GM19455 (cell line): ENCODE results near the gene GFI1B.
"Not testable (repeated sequence)": the region's sequence is repeated elsewhere in the genome, so short reads cannot be mapped to it uniquely, and the experiment has no call there.

Experiments used
- ATAC-seq: cut with Tn5 transposase; IDR thresholded peaks from one replicate; pipeline ENCODE4 v1.9.1; 2021; ENCODE audit not compliant: unreplicated experiment

Gene GFI1B

DNA sequence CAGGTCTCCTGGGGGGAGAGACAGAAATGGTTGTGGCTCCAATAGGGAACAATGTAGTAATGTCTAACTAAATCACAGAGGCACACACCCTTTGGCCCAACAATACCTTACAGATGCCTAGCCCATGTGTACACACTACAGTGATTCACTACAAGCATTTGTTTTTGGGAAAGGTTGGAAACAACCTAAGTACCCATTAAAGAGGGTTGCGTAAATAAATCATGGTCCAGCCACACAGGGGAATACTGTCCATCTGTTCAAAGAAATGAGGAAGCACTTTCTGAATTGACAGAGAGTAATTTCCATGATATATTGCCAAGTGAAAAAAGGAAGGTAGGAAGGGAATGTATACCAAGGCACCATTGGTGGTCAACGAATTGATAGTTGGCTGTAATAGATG, 30.3 kb downstream of the GFI1B start:
- no peak for ATAC-seq

DNA sequence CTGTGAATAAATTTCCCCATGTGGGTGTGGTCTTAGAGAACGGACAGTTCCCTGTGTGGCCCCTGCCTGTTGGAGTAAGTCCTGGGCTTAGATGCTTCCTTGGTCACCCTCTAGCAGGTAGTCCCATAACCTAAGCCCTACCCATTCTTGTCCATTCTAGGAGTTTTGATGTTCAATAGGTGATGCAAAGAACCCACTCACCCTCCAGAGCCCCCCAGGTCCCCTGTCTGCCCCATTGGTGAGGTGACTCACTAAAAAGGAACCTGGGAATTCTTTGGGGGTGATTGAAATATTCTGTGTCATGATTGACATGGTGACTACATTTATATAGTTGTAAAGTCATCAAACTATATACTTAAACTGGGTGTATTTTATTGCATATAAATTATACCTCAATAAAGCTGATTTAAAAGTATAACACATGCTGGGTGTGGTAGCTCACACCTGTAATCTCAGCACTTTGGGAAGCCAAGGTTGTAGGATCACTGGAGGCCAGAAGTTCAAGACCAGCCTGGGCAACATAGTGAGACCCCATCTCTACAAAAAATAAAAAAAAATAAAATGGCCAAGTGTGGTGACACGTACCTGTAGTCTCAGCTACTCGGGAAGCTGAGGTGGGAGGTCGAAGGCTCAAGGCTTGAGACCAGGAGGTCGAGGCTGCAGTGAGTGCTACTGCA, 31.6 kb downstream of the GFI1B start:
- no peak for ATAC-seq

DNA sequence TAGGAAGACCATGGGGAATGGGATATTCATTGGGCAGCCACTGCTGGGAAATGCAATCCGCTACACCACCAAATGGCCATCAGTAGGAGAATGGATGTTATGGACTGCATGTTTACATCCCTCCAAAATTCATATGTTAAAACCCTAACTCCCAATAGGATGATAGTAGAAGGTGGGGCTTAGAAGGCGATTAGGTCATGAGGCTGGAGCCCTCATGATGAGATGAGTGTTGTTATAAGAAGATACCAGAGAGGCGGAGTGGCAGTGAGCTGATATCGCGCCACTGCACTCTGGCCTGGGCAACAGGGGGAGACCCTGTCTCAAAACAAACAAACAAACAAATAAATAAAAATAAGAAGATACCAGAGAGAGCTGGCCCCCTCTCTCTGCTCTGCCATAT, 36.2 kb downstream of the GFI1B start:
- no peak for ATAC-seq

DNA sequence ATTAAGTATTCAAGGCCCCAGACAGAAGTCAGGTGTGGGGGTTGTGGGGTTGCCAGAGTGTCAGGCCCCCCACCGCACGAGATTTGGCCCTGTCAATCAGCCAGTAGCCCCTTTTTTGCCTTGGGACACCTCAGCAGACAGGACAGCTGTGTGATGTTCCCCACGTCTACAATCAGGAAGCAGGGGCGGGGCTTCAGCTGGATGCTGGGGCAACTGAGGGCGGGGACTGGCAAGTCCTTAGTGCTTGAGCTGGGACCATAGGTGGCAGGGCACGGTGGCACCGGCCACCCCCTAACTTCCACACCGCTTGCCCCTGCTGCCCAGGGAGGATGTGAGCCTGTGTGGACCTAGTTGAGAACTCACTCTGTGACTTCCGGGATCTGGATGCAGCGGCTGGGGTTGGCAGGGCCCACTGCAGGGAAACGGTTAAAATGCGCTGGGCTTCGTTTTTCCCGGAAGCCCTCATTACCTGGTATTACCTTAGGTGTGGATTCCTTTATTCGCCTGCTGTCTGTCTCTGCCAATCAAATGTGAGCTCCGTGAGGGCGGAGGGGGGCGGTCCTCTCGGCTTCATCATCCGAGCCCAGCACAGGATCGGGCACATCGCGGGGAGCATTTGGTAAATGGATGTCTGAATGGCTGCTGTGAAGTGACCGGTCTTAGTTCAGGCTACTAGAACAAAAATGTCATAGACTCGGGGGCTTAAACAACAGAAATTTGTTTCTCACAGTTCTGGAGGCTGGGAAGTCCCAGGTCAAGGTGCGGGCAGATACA, 44.8 kb downstream of the GFI1B start:
- no peak for ATAC-seq

DNA sequence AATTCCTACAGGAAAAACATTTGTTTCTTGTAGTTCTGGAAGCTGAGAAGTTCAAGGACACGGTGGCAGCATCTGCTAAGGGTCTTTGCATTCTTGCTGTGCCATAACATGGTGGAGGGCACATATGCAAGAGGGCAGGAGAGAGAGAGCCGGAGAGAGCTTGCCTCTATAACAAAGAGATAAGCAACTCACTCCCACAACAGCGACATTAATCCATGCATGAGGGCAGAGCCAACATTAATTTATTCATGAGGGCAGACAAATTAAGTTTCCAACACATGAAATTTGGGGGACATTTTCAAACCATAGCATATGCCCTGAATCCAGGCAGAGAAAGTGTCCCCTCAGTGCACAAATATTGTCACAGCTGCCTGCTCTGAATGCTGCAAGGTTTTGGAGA, 47.9 kb downstream of the GFI1B start:
- ATAC-seq, result no peak

DNA sequence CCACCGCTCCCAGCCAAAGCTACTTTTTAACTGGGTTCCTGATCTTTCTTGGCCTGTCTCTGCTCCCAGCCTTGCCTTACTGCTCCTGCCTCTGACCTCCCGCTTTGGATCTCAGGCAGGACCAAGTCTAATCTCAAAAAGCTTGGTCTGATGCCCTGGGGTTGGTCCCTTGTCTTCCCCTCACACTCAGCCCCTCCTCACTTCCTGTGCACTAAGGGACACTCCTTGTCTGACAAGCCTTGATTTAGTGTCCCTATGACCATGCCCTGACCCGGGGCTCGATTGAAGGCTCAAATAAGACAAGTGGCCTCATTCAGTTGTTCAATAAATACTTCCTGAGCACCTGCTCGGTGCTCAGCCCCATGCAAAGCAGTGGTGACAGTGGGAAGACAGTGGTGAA, 48.6 kb downstream of the GFI1B start:
- ATAC-seq, result no peak

DNA sequence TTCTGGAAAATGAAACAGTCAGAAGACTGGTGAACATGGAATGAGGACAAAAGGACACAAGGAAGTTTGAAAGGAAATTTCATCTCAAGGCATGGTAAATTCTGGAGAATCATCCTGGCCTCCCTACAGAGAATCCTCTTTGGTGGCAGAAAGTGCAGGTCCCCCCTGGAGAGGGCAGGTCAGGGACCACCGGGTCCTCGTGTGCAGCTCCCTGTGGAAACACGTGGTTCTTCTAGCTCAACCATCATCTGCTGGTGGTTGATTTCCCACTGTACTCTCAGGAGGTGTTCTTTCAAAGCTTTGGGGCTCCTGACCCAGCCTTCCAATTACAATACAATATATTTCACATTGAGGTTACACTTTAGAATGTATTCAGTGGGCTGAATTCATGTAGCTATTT, 49.7 kb downstream of the GFI1B start:
- no peak for ATAC-seq

DNA sequence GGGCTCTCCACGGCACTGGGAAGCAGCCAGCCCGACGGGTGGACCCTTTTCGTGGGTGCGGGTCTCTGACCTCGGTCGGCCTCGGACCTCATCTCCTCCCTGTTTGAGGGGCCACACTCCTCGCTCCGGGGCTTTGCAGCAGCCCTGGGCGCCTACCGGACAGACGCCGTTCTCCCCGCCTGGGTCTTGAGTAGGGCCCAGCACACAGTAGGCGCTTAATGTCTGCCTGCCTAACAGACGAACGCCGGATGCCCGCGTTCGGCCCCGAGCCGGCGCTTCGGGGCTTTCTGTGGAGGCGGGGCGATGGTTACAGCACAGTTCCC, 51.5 kb downstream of the GFI1B start:
- peak; percentile 15 for ATAC-seq

DNA sequence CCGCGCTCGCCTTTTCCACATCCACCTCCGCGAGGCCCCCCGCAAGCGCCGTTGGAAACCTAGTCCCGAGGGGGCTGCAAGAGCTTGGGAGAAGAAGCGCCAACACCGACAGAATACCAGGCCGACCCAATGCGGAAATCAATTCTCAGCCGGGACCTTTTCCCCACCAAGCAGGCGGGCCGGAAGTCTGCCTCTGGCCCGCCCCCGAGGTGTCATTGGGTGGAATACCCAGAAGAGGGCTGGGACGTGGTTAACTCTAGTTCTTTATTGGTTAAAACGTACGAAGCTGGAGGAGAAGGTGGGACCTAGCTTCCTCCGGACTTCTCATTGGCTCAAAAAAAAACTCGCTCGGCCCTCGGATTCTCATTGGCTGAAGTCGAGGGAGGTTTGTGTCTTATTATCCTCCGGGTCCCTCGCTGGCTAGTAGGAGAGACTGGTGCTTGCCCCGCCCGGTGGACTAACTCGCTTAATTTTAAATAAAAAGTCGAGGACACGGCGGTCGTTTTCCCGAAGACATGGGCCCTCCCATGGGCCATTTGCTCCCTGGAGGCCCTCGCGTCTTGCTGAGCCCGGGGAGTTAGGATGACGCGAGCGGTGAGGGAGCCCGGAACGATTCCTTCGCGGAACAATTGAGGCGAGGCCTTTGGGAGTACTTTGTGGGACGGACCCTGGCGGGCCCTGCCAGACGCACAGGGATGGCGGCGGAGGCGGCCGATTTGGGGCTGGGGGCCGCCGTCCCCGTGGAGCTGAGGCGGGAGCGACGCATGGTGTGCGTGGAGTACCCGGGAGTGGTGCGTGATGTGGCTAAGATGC, 52.0 kb downstream of the GFI1B start, which contains the start of gene GTF3C5:
TSS of gene GTF3C5 (plus strand) at position 681 of the 813 bp plus-strand sequence. CDS start at position 696, 15 bp downstream.
- ATAC-seq, result peak; percentile 93

DNA sequence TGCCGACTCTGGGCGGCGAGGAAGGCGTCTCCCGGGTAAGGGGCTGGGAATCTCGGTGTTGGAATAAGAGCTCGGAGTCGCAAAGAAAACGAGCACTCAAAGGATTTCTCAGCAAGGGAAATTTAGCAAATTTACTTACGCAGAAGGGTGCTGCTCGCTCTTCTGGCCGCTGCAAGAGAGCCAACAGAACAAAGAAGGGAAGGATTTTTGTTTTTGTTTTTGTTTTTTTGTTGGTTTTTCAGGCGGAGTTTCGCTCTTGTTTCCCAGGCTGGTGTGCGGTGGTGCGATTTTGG, 52.6 kb downstream of the GFI1B start:
- ATAC-seq, result no peak

DNA sequence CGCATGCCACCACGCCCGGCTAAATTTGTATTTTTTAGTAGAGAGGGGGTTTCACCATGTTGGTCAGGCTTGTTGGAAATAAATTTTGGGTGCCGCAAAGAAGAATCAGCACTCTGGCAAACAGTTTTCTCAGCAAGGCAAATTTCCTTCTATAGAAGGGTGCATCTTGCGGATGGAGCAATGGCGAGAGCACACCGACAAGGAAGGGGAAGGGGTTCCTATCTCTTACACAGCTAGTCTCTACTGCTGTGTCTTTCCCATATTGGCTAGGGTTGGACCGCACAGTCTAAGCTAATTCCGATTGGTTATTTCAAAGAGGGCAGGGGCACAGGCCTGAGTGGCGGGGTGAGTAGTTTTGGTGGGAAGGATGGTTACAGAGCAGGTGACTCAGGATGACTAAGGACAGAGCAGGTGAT, 53.0 kb downstream of the GFI1B start:
- no peak for ATAC-seq

DNA sequence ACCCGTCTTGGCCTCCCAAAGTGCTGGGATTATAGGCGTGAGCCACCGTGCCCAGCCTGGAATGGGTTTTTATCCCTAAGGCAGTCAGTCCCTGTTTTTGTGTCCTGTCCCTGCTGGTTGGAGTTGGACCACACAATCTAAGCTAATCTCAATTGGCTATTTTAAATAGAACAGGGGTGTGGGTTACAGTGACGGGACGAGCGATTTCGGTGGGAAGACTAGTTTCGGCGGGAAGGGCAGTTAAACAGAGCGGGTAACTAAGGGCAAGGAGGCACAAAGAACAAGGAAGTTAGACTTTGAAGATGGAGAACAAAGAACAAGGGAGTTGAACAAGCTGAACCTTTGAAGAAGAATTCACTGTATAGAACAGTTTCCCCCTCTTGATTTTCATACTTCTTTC, 53.7 kb downstream of the GFI1B start:
- ATAC-seq, result no peak

DNA sequence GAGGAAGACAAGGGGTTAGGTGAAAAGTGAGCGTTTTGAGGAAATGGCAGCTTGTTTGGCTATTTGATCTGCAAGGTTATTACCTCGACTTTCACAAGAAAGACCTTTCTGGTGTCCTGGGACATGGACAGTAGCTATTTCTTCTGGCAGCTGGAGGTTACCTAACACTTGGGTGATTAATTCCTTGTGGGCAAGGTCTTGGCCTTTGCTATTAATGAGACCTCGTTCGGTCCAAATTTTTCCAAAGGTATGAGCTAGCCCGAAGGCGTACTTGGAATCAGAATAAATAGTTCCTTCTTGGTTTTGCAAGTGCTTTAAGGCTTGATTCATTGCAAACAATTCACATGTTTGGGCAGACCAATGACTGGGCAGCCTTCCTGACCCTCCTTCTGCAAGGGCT, 57.2 kb downstream of the GFI1B start:
- no peak for ATAC-seq

DNA sequence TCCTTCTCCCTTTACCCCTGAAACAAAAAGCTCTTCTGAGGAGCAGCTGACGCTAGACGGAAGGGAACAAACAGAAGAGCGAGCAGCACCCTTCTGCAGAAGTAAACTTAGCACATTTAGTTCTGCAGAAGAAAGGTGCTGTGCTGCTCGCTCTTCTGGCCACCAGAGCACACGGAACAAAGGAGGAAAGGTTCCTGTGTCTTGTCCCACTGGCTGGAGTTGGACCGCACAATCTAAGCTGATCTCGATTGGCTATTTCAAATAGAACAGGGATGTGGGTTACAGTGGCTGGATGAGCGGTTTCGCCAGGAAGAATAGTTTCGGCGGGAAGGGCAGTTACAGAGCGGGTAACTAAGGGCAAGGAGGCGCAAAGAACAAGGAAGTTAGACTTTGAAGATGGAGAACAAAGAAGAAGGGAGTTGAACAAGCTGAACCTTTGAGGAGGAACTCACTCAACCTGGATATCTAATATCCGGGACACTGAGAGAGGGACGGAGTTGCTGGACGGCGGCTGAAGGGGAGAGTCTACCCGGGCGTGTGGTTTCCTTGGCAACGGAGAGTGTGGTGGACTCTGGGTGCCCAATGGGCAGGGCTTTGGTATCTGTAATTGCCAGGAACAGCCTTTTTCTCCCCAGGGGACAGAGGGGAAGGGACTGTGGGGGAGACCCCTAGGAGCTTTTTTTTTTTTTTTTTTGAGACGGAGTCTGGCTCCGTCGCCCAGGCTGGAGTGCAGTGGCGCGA, 59.5 kb downstream of the GFI1B start:
- ATAC-seq, result no peak

DNA sequence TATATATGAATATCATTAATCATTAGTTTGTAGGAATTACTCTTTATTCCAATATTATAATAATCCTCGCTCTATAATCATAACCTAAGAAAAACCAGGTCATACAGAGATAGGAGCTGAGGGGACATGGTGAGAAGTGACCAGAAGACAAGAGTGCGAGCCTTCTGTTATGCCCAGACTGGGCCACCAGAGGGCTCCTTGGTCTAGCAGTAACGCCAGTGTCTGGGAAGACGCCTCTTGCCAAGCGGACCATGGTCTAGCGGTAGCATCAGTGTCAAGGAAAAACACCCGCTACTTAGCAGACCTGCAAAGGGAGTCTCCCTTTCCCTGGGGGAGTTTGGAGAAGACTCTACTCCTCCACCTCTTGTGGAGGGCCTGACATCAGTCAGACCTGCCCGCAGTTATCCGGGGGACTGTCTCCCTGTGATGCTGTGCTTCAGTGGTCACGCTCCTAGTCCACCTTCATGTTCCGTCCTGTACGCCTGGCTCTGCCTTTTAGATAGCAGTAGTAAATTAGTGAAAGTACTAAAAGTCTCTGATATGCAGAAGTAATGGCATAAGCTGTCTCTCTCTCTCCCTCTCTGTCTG, 62.5 kb downstream of the GFI1B start:
- not testable (repeated sequence) for ATAC-seq
